NCI-H1417 treated with DMSO at 0.1 percent for 48 hours (cell line): Measurements from ENCODE around the gene CFAP221.

Source experiments
- DNase-seq: peaks from one replicate; lab custom pipeline; 2025; lab: John Stamatoyannopoulos, UW

The CFAP221 gene

DNA sequence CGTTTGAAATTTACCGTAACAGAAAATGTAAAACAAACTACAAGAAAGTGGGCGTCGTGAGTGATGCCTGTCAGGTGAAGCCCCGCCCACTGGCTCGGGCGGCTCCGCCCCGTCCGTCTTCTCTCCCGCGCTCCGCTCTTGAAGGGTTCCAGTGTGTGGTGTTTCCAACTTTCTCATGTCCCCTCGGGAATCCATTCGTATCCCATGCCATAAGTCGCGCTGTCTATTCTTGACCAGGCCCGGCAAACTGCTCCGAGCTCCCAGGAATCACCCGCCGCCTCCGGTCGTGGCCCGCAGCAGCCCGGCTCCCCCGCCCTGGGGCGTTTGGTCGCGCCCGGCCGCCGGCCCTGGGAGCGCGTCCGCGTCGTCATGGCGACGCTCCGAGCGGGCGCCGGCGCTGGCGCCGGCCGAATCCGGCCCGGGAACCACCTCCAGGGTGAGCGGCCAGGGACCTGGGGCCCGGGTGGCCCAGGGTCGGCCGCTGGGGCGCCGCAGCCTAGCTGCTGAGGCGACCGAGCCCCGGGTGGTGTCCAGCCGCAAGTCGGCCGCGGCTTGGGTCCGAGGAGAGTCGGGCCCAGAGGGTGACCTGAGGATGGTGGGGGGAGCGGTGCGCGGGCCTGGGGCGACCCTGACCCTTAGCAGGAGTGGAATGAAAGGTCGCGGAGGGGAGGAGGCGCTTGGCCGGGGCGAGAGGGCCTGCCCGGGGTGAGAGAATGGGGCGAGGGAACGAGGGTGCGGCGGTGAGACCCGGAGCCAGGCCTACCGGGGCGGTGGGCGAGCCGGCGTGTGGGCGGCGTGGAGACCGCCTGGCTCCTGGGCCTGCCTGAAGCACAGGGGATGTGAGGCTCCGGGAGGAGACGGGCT lies at the start of gene CFAP221:
Gene CFAP221, plus strand, starts transcription at position 375 of the 864 bp plus-strand sequence. CDS start 1,683 bp downstream, outside the sequence.
- no peak for DNase-seq

DNA sequence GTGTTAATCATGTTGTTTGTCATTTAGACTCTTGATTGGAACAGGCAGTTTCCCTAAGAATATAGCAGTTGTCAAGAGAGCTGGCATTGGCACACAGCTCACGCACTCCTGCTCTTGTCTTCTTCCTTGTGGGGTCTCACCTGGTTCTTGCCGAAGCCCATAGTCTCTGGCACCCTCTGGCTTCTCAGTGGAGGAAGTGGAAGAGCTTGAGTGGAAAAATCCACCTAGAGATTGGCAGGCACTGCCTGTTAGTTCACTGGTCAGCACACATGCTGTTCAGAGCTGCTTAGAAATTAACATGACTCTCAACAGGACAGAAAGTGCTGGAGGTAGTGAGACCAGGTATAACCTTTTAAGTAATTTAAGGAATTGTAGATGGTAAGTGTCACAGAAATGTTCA lies 48.3 kb upstream of the CFAP221 start:
- no peak for DNase-seq

DNA sequence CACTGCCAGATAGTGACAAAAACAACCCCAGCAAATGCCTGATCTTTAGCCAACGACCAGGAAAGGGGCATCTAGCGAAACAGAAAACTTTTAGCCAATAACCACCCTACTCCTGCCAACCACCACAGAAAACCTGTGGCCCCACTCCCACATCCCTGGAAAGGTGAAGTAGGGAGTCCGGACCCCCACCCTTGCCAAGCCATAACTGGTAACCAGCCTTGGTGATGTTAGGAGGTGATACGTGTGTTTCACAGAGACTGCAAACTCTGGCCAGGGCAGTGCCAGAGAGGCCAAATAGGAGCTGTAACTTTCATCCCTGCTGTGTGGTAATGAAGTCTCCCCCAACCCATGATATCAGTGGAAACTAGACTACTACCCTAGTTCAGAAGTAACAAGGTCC lies 47.6 kb upstream of the CFAP221 start:
- DNase-seq, result no peak

DNA sequence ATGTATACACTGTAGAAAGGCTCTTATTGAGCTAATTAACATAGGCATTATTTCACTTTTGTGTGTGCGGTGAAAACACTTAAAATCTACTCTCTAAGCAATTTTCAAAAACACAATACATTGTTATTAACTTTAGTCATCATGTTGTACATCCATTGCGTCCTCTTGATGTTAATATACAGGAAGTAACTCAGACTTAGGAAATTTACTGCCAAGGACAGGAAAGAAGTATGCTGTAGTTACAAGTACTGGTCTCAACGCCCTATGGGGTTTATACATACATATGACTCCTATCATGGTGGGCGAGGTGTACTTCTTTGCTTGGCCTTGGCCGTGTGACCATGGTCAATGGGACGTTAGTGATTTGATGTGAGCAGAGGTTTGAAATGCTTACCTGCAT lies 35.5 kb upstream of the CFAP221 start:
- no peak for DNase-seq

DNA sequence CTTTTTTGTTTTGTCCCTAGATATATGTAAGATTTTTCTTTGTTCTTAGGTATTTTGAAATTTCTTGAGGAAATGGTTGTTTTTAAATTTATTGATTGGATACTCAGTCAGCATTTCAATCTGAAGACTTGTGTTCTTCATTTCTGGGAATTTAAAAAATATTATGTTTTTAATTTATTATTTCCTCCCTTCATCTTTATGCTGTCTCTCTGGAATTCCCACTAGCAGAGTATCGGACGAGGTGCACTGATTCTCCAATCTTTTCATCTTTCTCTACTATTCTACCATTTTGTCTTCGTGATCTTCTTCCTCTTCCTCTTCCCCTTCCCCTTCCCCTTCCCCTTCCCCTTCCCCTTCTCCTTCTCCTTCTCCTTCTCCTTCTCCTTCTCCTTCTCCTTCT lies 32.3 kb upstream of the CFAP221 start:
- no peak for DNase-seq

DNA sequence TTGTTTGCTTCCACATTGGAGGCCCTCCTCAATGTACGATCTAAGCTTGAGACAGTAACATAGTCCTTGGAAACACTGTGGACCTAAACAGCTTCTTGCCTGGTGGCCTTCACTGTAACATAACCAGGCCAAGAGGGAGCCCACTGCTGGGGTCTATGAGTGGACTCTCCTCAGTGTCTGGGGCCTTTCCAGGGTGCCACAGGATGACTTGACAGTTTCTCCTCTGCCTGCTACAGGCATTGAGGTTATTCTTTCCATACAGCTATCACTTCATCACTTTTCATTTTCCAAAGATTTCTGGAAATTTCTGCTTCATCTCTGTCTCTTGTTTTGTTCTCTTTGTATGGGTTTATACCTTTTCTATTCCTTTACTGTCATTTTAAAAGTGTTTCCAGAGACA lies 31.3 kb upstream of the CFAP221 start:
- no peak for DNase-seq

DNA sequence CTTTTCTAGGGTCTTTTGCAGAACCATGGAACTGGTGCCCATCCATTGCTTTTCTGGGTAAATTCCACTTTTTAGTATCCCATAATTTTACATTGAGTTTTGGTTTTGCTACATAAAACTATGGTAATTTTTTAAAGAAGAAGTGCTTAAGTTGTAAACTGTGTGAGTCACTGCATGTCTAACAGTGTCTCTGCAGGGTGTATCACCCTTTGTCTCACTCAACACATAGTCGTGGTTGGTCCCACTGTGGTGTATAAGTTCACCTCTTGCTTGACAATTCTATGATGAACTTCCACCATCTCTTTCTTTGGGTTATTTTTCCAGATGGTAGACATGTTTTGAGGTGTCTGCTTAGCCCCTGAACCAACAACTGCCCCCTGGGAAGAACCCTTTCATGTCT lies 30.4 kb upstream of the CFAP221 start:
- no peak for DNase-seq

DNA sequence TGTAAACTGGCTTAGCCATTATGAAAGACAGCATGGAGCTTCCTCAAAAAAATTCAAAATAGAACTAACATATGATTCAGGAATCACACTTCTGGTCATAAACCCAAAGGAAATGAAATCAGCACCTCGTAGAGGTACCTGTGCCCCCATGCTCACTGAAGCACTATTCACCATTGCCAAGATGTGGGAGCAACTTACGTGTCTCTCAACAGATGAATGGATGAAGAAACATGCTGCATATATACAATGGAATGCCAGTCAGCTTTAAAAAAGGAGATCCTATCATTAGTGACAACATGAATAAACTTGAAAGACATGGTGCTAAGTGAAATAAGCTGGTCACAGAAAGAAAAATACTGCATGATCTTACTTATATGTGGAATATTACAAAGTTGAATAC lies 28.1 kb upstream of the CFAP221 start:
- no peak for DNase-seq

DNA sequence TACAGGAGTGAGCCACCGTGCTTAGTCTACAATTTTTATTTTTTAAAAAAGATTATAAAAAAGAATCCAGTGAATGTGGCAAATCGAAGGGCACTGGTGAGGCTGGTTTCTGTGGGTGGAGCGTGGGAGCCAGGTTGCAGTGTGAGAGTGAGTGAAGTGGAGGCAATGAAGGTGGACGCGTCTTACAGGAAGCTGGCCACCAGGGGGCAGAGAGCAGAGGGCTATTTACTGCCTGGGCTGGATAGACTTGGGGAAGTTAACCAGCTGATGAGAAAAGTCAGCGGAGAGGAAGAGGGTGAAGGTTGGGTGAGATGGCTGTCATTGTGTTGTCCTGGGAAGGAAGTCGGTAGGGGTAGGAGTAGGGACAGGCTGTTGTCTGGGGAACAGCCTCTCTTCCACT lies 26.8 kb upstream of the CFAP221 start:
- no peak for DNase-seq

DNA sequence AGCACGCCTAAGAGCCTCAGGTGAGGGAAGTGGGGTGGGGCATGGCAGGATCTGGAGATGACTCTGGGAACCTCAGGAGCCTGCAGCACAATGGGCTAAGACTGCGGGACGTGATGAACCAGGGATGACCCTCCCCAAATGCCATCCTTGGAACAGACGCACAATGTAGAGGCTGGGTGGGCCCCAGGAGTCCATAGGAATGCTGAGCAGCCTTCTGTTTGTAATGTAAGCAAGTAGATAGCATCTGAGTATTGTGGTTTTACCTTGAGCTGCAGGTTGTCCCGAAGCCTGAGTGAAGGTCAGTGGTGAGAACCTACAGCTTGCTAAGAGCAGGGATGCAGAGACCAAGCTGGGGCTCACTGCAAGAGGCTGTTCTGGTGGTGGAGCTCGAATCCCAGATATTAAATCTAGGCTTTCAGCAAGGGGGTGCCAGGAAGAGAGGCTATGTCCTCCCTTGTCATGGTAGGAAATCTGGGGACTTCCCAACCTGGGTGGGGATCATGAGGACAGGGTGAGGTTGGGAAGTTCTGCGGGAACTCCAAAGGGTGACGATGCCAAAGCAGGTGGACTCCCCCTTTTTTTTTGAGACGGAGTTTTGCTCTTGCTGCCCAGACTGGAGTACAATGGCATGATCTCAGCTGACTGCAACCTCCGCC lies 25.7 kb upstream of the CFAP221 start:
- no peak for DNase-seq

DNA sequence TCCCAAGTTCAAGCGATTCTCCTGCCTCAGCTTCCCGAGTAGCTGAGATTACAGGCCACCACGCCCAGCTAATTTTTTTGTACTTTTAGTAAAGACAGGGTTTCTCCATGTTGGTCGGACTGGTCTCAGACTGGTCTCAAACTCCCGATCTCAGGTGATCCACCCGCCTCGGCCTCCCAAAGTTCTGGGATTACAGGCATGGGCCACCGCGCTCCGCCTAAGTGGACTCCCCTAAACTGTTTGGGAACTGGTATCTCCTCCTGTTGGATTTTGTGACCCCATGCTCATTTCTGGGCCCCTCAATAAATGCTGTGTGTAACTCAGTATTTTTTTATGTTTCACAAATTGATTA lies 25.2 kb upstream of the CFAP221 start:
- no peak for DNase-seq

DNA sequence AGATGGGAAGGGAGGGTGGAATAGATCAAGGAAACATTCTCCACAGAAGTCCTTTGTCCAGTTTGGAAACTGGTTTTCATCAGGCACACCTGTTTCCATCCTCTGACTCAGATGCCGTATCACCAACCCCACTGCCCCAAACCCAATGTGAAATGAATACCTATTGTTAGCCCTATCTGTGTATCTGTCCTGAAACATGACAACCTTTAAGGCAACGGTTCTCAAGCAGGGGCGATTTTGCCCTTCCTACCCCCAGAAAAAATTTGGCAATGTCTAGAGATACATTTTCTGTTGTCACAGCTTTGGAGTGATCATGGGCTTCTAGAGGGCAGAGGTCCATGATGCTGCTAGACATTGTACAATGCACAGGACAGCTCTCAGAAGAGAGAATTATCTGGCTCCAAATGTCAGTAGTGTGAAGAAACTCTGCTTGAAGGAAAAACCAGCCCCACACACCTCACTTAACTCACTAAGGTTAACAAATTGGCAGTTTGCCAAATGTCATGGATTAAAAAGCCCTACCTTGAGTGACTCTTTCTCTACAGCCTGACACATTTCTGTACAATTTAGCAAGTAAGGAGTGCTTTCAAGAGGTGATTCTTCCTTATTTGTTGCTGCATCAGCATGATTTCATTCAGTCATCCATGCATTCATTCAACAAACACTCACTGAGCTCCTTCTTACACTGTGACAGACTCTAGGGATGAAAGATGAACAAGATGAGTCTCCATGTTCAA lies 23.4 kb upstream of the CFAP221 start:
- no peak for DNase-seq

DNA sequence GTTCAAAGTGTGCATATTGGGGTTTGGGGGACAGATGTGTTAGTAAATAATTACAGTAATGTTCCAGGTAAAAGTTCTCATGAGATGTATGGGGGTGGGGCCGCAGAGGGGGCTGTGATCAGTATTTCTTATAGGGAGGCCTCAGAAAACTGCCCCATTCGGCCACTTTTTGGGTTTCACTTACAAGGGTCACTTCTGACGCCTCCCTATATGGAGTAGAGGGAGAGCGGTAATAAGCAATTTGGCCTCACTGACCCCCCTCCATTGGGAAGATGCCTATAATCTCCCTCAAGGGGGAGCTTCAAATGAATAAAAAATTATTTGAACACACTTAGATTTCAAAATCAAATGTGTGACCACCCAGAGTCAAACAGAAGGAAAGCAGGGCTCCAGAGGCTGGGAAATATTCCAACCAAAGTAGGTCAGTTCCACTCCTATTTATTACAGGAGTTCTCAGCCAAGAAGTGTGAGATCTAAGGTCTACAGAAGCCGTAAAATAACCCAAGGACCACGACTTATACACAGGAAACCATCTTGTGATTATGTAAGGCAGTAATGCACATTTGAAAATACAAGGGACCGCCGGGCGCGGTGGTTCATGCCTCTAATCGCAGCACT lies 22.7 kb upstream of the CFAP221 start:
- DNase-seq, result no peak

DNA sequence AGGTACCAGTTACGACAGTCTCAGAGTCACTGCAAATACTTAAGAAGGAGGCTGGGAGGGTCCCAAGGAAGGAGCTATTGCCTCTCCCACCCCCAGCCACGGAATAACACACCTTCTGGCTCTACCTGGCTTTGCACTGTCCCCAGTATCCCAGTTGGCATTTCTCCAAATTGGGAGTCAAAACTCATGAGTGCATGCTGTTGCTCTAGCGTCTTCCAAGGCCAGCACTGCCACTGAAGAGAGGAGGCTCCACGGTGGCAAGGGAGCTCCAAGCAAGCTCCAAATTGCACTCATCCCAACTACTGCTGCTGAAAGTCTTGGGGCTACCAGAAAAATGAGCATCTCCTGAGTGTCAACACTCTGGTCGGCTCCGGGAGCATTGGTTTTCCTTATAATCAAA lies 21.6 kb upstream of the CFAP221 start:
- no peak for DNase-seq

DNA sequence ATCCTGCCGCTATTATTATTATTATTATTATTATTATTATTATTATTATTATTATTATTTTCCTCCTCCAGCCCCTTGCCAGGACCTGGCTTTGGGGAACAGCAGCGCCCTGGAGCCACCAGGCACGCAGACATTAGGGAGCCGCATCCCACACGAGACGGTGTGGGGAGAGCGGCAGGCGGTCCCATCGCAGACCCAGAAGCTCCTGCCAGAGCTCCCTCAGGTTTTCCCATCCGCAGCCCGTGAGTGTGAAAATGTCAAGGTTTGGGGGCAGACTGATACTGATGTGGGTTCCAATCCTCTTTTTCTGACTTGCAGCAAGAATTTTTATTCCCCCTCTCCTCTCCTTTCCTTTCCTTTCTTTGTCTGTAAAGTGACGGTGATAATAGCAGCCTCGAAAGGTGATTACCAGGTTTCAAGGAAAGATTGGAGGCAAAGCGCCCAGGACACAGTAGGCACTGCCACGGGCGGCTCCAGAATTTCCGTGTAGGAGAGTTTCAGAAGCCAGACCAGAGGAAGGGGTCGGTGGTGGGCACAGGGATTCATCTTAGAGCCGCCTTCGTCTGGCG lies 20.8 kb upstream of the CFAP221 start:
- DNase-seq, result no peak

DNA sequence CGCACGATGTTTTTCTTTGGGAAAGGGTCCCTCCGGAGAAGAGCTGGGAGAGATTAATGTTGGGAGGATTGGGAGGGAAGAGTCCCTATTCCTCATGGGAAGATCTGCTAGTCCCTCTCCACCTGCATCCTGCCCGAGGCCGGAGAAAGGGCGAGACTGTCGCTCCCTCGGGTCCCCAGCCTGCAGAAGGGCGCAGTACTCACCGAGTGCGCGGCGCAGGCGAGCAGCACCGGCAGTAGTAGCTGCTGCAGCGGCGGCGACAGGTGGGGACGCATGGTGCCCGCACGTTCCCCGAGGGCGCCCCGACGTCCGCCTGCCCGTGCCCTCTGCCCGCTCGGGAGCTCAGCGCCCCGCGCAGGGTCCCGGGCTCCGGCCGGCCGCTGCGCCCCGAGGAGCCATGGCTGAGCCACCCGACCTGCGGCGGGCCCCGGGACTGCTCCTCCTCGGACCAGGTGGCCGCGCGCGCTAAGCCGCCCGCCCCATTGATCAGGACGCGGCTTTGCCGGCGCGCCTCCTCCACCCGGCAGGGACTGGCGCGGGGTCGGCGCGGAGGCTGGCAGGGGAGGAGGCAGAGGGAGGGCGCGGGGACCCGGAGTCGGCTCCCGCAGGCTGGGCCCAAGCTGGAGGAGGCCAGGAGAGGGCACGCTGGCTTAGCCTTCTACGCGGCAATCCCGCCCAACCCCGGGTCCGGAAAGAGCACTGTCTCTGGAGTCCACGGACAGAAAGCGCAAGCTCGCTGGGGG lies 20.1 kb upstream of the CFAP221 start, which contains the start of gene SCTR:
Gene SCTR, minus strand, starts transcription at position 532 of the 743 bp plus-strand sequence. Its CDS starts 257 bp downstream, at position 275.
- DNase-seq, result no peak

DNA sequence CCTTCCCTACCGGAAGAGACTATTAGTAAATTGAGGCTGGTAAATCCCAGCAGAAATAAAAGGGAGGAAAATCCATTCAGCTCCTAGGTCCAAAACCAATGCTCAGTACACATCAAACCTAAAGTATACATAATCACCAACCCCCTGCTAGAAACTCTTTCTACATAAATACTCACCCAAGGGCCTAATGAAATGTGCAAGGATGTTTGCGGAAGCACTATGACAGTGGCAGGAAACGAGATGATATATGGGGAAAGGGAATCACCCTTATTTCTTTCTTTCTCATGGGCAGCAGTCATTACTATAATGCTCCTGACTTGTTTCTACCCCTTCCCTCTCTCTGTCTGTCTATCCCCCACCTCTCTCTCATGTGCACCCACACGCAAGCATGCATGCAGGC lies 18.6 kb upstream of the CFAP221 start:
- no peak for DNase-seq

DNA sequence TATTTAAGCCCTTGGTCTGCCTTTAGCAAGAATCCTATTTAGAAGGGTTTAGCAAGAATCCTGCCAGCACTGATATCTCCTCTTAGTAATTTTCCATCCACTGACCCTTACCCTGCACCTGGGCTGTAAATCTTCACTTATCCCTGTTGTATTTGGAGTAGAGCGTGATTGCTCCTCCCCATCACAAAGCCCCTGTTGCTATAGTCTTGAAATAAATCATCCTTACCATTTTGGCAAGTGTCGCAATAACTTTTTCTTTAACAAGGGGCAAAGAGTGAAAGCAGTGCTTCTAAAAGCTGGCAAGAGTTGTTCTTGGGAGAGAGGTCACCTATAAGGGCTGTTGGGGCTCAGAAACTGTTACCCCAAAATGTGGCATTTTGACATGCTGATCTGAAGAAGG lies 16.2 kb upstream of the CFAP221 start:
- DNase-seq, result no peak

DNA sequence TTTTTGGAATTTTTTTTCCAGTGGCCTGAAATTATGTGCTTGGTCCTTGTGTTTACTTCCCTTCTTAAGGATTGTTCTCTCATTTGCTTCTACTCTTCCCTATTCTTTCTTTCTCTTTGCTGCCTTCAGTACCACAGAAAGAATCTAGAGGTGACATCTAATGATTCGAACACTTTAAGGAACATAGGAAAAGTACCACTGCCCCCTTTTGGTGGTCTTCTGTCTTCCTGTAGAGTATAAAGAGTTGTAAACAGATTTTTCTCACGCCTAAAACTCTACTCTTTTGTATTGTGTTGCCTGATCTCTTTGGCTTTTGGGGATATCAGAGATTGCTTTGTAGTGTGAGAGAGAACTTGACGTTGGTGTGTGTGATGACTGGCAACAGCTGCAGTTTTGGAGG lies 13.0 kb upstream of the CFAP221 start:
- no peak for DNase-seq

DNA sequence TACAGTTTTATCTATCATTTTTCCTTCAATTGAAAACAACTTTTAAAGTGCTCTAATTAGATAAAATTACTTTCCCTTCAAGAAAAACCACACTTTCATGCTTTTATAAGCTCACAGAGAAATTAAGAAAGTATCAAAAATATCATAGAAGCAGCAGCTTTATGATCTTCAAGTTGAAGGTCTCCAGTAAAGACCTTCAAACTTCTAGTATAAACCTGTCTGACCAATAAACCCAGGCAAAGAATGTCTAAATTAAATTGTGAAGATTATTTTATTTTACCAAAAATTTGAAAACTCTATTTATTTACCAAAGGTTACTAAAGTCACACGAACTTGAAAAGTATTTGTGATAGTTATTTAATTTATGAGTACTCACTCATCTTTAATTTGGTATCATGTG lies 10.7 kb upstream of the CFAP221 start:
- no peak for DNase-seq

DNA sequence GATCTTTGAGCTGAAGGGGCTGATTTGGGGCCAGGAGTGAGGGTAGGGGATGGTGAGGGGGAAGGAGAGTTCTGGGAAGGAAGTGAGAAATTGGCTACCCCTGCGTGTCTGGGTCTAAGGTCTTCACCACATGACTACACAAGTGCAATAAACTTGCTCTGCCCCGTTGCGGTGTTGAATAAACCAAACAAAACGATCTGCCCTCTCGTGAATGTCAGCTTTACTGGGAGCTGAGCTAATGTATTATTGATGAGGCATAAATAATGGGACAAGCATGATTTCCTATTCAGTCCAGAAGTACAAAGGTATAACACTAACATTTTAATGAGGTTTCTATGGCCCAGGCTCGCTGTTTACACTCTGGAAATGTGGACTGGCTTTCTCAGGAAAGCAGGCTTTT lies 8.0 kb upstream of the CFAP221 start:
- no peak for DNase-seq
